ENCODE measurements around the gene ELOF1. TPM values are rescaled to one million over a fixed set of nuclear protein-coding genes. Genes with fewer than 3 reads are reported as not detected.

The ELOF1 gene
- total RNA-seq, 1 donor from 2014 or later, result 28.9 TPM

Other genes starting within 250 kb of the ELOF1 start
- gene RAB3D, start 219.6 kb downstream of the ELOF1 start, total RNA-seq, result 3.3 TPM
- 154 TPM for gene TMEM205, start 213.0 kb downstream of the ELOF1 start, total RNA-seq
- gene CCDC159, start 212.7 kb downstream of the ELOF1 start, total RNA-seq, result 25.6 TPM
- gene PLPPR2, start 203.8 kb downstream of the ELOF1 start, total RNA-seq, result 8.8 TPM
- gene SWSAP1, start 184.6 kb downstream of the ELOF1 start, total RNA-seq, result 2.6 TPM
- gene EPOR, start 174.9 kb downstream of the ELOF1 start, total RNA-seq, result 11.9 TPM
- gene RGL3, start 139.9 kb downstream of the ELOF1 start, total RNA-seq, result 33.4 TPM
- gene ODAD3, start 124.1 kb downstream of the ELOF1 start, total RNA-seq, result 0.70 TPM
- 218 TPM for gene PRKCSH, start 123.6 kb downstream of the ELOF1 start, total RNA-seq
- gene ELAVL3, start 78.2 kb downstream of the ELOF1 start, total RNA-seq, result not detected
- 8.3 TPM for gene ZNF653, start 53.4 kb downstream of the ELOF1 start, total RNA-seq
- gene ECSIT, start 30.1 kb downstream of the ELOF1 start, total RNA-seq, result 45.6 TPM
- gene CNN1, start 20.4 kb downstream of the ELOF1 start, total RNA-seq, result 0.98 TPM
- gene ACP5, start 18.4 kb upstream of the ELOF1 start, total RNA-seq, result 17.9 TPM
- gene ZNF627, start 38.3 kb upstream of the ELOF1 start, total RNA-seq, result 5.3 TPM
- 3.7 TPM for gene ZNF823, start 179.7 kb upstream of the ELOF1 start, total RNA-seq
- 3.0 TPM for gene ZNF441, start 207.8 kb upstream of the ELOF1 start, total RNA-seq
- 1.3 TPM for gene ZNF491, start 239.3 kb upstream of the ELOF1 start, total RNA-seq

All from left lobe of liver (tissue), 1 donor.